Astrocyte of the spinal cord (primary cell): ENCODE measurements around the gene RARS2.

Experiments used
- DNase-seq: peaks from one replicate; pipeline ENCODE4 v3.0.0; 2011; ENCODE audit warnings: low read depth, low spot score
- H3K4me3 ChIP-seq: 2 replicates; pipeline ENCODE4 v1.5.1; 2011; ENCODE audit warnings: low read depth, mild to moderate bottlenecking, low read length, moderate library complexity
- CTCF ChIP-seq: IDR thresholded peaks from 2 replicates; pipeline ENCODE4 v1.5.1; 2012; ENCODE audit warnings: low read depth, mild to moderate bottlenecking, low read length, inconsistent platforms
- in situ Hi-C: cut with HindIII; loops from 2 replicates; pipeline ENCODE4 v1.10.0; 2017; ENCODE audit warnings: low sequenced_read_pairs

RARS2 gene

GRCh38 chr6:87534377-87535047, 55.3 kb downstream of the RARS2 start:
- TF ChIP-seq CTCF = no peak
- in situ Hi-C loops = no loop called here
- H3K4me3 ChIP-seq = no peak overlapping the region
- no peak for DNase-seq

- no peak for TF ChIP-seq CTCF
- in situ Hi-C loops = no loop called here
- H3K4me3 ChIP-seq = no peak overlapping the region
- no peak for DNase-seq
Measured at GRCh38 chr6:87529221-87529620, 60.6 kb downstream of the RARS2 start.

- no peak overlapping the region for H3K4me3 ChIP-seq
- in situ Hi-C loops = no loop called here
- TF ChIP-seq CTCF = no peak
- DNase-seq = no peak
Measured at GRCh38 chr6:87522686-87523085, 67.1 kb downstream of the RARS2 start.

- H3K4me3 ChIP-seq = no peak overlapping the region
- DNase-seq = no peak
- in situ Hi-C loops = no loop called here
- no peak for TF ChIP-seq CTCF
Measured at GRCh38 chr6:87518453-87518852, 71.3 kb downstream of the RARS2 start.

GRCh38 chr6:87514831-87515230, 75.0 kb downstream of the RARS2 start:
- in situ Hi-C loops = no loop called here
- H3K4me3 ChIP-seq = no peak overlapping the region
- DNase-seq = no peak
- TF ChIP-seq CTCF = no peak

GRCh38 chr6:87504441-87504840, 85.3 kb downstream of the RARS2 start:
- H3K4me3 ChIP-seq = no peak overlapping the region
- TF ChIP-seq CTCF = no peak
- no peak for DNase-seq
- in situ Hi-C loops = no loop called here
